Fibroblast of skin of left biceps (primary cell): ENCODE measurements around the gene TRABD2A.
"Not testable (repeated sequence)": the region's sequence is repeated elsewhere in the genome, so short reads cannot be mapped to it uniquely, and the experiment has no call there.

ENCODE experiments used
- DNase-seq, 2 experiments: peaks; one replicate each; pipeline ENCODE4 v3.0.0-alpha.2; 2013; ENCODE audit warnings: low read depth in 2 of 2

TRABD2A gene, protein sequence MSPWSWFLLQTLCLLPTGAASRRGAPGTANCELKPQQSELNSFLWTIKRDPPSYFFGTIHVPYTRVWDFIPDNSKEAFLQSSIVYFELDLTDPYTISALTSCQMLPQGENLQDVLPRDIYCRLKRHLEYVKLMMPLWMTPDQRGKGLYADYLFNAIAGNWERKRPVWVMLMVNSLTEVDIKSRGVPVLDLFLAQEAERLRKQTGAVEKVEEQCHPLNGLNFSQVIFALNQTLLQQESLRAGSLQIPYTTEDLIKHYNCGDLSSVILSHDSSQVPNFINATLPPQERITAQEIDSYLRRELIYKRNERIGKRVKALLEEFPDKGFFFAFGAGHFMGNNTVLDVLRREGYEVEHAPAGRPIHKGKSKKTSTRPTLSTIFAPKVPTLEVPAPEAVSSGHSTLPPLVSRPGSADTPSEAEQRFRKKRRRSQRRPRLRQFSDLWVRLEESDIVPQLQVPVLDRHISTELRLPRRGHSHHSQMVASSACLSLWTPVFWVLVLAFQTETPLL

DNA sequence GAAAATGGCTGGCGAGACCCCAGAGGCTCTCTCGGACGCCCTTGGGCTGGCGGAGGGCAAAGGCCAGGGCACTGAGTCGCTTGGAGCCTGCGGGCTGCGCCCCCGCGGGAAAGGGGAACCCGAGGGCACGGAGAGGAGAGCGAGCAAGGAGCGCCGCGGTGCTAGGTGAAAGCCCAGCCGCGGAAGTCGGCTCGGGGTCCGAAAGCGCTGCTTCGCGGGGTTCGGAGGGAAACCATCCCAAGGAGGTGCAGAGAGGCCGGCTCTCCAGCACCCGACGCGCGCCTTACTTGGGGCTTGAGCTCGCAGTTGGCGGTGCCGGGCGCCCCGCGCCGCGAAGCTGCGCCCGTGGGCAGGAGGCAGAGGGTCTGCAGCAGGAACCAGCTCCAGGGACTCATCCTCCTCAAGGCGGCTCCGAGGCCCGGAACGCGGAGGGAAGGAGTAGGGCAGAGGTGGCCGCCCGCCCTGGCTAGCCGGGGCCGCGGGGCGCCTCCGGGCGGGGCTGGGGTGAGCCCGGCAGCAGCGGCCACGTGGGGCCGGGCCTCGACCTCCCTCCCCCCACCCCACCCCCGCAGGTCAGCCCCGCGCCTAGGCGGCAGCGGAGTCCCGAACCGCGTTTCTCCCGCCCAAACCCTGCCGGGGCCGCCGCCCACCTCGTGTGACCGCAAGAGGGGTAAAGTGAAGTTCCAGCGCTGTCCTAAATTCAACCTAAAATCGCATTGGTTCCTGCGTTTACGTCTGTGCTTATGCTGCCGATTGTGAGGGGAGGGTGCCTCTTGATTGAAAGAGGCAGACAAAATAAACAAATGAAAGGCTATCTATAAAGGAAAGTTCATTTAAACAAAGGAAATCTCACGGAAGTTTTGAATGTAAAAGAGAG lies at the start of gene TRABD2A:
TSS of gene TRABD2A (minus strand) at position 440 of the 877 bp plus-strand sequence. CDS start at position 395, 45 bp downstream.
- DNase-seq: no peak

DNA sequence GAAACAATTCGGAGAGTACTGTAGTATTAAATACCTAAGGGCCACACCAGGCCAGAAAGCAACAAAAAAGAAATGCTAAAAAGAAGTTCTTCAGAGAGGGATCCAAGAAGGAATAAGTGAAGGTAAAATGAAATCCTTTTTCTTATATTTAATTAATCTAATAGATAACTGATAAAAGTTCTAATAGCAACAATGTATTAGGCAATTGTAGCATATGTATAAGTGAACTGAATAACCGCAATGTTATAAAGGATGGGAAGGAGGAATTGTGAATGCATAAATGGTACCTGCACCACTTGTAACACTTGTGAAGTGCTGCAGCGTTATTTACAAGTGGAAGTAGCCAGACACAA lies 46.4 kb upstream of the TRABD2A start:
- DNase-seq: no peak

DNA sequence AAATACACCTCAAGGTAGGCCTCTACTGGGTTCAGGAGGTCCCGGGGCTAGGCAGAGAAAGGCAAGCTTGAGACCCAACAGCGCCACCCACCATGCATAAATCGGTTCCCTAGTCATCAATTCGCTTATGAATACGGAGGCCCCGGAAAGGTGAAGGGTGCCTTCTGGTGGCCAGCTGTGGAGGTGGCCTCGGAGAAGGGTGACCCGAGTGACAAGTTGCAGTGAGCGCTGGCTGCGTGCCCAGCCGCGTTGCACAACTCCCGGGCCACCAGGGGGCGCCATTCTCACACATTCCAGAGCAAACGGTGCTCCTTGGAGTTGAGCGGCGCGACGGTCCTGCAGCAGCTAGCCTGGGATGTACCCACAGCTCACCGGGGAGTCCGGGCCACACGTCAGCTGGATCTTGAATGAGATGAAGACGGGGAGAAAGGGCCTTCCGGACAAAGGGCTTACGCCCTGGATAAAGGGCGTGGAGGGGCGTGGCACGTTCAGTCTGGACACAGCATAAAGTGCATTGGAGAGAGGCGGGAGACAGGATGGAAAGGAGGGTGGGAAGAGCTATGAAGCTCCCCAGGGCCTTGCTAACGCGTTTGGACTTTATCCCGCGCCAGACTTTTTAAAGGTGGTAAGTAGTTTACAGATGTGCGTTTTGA lies 45.0 kb upstream of the TRABD2A start:
- DNase-seq: peak; percentile 62 to 67

DNA sequence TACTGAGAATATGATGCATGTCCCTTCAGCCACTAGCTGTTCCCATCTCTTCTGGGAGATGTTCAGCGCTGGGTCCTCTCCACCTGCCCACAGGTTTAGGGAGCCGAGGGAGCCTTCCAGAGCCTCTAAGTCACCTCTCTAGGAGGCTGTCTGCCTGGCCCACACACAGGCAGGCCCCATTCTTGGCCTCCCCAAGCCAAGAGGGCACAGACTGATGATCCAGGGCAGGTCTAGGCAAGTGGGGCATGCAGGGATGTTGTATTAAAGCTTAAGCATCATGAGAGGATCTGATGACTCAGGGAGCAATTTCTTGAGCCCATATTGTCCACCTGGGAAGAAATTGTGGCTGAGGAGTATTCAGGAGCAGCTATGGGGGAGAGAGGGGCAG lies 44.4 kb upstream of the TRABD2A start:
- no peak for DNase-seq

DNA sequence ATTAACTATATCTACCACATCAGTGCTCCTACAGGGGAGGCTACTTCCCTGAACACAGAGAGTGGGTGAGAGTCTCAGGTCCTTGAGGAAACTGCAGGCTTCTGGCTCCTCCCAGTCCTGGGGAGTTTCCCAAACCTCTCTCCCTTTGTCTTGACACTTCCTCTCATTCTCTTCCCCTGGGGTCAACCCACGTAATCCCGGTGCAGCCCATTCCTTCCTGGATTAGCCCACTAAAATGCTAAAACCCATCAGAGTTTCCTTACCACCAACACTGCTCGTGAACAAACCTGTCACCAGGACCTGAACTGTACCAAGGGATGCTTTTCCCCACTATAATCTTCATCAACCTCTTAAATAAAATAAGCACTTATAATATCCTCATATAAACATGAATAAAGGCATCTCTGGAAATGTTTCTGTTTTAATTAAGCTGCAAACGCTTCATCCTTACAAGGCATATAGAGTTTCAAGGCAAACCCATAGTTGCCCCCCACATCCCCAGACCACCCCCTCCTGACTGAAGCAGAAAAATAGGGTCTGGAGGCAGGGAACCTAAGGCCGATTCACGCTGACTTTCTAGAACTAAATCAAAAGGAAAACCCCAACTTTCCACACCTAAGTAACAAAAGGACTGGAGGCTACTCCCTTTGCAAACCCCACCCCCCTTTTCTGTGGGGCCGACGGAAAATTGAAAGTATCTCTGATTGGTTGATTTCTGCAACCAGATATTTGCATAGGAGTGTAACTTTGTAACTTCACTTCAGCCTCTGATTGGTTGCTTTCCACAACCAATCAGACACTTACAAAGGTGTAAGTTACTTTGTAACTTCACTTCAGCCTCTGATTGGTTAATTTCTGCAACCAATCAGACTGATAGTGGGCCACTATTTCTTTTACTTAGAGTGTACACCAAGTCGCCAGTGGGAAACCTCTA lies 43.6 kb upstream of the TRABD2A start:
- no peak for DNase-seq

DNA sequence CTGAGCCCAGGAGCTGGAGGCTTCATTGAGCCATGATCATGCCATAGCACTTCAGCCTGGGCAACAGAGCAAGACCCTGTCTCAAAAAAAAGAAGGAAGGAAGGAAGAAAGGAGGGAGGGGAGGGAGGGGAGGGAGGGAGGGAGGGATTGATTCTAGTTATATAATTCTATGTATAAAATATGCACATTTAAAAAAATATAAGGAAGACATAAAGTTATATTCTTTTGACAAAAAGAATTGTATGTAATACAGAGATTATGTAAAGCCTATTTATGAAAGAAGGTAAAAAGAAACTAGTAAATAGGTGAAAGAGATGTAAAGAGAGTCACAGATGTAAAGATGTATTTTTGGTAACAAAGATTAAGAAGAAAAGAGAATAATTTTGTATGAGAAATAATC lies 42.1 kb upstream of the TRABD2A start:
- no peak for DNase-seq

DNA sequence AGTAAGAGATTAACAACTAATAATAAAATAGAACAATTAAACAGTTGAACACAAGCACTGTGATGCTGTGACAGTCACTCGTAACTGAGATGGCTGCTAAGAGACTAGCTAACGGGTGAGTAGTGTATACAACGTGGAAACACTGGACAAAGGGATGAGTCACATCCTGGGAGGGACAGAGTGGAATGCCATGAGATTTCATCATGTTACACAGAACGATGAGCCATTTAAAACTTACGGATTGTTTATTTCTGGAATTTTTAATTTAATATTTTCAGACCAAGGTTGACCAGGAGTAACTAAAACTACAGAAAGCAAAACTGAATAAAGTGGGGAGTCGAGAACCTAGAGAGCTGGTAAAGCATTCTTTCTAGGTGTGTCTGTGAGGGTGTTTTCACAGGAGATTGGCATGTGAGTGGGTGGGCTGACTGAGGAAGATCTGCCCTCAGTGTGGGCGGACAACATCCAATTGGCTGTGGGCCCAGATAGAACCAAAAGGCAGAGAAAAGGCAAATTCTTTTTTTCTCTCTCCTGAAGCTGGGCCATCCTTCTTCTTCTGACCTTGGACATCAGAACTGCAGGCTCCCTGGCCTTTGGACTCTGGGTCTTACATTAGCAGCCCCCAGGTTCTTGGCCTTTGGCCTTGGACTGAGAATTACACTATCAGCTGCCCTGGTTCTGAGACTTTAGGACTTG lies 39.1 kb upstream of the TRABD2A start:
- peak; percentile 93 for DNase-seq

DNA sequence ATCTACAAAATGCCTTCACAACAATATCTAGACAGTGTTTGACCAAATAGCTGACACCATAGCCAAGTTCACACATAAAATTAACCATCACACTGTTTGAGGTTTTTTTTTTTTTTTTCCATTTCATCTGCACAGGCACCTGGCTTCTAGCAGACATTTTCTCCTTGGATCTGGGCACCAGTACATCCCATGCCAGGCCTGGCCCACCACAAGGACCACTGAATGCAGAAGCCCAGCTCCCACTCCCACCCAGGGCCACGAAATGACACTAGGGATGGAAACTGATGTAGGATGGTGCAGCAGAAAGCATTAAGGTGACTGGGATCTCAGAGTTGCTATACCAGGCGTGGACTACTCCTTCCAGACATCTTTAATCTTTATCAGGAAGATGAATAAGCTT lies 37.5 kb upstream of the TRABD2A start:
- DNase-seq: no peak

DNA sequence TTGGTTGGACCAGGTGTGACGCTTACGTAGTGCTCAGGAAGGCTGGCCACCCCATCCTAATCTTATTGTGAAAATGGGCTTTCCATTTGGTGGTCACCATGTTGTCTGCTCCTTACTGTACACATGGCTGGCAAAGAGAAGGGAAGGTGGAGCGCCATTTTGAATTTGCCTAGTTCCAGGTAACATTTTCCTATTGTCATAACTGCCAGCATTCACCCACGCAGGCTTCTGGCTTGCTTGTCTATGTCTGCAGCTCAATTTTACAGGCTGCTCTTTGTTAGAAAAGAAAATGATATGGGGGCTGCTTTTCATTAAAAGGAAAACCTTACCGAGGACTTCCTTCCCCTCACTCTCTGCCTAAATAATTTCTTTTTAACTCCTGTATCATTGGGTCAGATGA lies 36.9 kb upstream of the TRABD2A start:
- not testable (repeated sequence) for DNase-seq

DNA sequence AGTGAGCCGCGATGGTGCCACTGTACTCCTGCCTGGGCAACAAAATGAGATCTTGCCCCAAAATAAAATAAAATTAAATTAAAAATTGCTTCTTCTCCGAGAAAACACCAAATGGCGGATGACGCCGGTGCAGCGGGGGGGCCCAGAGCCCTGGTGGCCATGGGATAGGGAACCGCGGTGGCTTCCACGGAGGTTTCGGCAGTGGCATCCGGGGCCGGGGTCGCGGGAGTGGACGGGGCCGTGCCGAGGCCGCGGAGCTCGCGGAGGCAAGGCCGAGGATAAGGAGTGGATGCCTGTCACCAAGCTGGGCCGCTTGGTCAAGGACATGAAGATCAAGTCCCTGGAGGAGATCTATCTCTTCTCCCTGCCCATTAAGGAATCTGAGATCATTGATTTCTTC lies 34.8 kb upstream of the TRABD2A start:
- DNase-seq: not testable (repeated sequence)

DNA sequence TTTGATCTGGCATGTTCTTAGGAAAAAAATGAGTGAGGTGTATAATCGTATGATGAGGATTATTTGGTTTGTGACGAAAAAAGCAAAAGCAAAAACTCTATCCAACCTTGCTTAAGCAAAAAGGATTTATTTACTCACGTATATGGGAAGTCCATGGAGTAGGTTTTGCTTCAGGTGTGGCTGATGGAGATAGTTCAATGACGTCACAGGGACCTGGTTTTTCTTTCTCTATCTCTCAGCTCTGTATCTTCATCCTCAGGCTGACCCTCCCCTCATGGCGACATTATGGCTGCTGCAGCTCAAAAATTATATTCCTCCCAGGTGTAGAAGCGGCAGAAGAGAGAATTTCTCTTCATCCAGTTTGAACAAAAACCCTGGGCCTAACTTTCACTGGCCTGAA lies 33.5 kb upstream of the TRABD2A start:
- no peak for DNase-seq

DNA sequence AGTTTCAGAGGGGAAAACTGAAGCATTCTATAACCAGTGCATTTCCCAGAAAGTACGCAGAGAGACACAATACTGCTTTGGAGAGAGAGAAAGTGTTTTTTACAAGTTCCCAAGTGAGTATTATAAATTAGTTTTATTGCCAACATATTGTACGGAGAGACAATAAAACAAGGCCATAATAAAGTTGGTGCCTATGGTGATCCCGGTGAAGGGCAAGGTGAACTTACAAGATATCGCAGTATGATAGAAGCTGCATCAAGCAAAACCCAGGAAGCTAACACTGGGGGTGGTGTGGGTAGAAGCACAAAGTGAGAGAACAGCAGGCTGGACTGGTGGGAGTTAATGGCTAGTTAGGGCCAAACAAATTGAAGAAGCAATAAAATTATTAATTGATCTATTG lies 32.1 kb upstream of the TRABD2A start:
- no peak for DNase-seq

DNA sequence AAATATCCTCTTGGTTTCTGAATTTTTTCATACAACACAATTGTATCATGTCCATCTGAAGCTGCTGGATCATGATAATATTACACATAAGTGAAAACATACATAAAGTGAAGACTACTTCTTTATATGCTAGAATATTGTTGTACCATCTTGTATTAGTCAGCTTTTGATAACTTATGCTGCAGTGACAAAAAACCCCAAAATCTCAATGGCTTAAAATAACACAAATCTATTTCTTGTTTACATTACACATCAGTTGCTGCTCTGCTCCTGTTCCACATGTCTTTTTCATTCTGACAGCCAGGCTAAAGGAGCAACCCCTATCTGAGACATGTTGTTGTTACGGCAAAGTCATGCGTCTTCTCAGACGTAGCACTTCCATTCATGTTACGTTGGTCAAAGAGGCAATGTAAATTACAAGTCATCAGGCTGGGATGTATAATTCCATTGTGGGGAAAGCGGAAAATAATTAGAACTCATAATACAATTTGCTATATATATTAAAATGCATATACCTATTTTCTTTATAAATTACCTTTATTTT lies 30.3 kb upstream of the TRABD2A start:
- DNase-seq: no peak

DNA sequence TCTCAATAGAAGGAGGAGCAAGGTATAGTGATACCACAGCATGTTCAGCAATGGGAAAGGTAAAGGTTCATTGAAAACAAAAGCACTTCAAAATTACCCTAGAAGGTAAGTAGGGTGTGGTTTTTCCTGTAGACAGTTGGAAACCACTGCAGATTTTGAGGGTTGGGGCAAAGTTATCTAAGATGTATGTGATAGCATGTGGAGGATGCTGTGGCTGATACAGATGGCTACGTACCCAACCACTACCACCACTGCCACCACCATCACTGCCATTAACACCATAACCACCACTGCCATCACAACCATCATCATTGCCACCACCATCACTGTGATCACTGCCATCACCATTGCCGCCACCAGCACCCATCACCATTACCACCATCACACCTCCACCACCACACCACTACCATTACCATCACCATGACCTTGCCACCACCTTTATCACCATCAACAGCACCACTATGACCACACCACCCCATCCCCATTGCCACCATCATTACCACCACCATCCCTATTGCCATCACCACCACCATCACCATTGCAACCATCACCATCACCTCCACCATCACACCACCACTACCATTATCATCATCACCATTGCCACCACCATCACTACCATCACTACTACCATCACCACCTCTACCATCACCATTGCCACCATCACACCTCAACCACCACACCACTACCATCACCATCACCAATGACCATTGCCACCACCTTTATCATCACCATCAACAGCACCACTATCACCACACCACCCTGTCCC lies 28.2 kb upstream of the TRABD2A start:
- DNase-seq: no peak

DNA sequence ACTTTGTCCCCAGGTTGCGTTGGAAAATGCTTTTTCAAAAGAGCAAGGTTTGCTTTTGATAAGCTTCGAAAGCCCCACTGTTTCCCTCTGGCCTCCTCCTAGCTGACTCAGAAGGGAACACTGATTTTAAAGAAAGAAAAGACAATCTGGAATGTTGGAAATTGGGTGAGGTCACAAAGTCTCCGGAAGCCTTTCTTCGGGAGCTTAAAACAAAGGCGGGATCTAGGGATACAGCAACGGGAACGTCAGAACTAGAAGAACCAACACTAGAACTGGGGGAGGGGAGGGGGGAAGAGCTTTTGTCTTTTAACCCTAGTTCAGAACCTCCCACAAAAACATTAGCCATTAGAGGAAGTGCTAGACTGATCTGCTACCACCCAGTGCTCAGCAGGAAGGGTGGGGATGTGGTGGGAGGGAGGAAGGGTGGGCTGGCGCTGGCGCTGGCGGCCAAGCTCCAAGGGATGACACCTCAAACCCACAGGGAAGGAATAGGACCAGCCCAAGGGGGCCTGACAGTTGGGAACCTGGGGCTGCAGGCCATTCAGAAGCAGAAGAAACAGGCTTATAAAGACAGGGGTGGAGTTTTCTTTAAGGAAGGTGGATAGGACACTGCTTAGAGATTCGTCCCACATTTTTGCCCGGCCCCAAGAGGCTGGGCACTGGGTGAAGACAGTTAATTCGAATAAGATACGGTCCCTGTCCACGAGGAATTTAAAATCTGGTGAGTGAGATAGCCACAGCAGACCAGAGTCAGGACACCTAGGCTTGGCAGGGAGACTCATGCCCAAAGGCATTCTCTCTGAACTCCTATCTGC lies 26.2 kb upstream of the TRABD2A start:
- DNase-seq: peak; percentile 66 to 68

DNA sequence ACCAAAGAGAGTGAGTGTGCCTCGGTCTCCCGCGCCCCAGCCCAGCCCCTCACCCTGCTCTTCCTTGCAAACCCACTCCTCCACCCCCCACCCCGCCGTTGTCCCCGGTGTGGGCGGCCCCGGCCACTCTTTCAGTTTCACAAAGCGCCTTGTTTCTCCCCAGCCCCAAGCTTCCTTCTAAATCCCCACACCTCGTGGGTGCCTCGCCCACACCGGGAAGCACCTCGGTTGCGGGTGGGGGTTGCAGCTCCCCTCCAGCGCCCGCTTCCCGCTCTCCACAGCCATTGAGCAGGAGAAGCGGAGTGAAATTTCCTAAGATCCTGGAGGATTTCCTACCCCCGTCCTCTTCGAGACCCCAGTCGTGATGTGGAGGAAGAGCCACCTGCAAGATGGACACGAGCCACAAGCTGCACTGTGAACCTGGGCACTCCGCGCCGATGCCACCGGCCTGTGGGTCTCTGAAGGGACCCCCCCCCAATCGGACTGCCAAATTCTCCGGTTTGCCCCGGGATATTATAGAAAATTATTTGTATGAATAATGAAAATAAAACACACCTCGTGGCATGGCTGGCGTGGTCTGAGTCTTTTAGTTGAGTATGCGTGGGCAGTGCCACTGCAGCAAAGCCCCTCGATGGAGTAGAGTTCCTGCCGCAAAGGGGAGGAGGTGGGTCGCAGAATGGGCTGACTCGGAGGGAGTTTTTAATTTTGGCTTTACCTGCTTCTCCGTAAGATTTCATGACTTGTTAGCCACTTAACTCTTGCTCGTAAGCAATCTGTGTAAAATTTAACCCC lies 25.4 kb upstream of the TRABD2A start:
- no peak for DNase-seq

DNA sequence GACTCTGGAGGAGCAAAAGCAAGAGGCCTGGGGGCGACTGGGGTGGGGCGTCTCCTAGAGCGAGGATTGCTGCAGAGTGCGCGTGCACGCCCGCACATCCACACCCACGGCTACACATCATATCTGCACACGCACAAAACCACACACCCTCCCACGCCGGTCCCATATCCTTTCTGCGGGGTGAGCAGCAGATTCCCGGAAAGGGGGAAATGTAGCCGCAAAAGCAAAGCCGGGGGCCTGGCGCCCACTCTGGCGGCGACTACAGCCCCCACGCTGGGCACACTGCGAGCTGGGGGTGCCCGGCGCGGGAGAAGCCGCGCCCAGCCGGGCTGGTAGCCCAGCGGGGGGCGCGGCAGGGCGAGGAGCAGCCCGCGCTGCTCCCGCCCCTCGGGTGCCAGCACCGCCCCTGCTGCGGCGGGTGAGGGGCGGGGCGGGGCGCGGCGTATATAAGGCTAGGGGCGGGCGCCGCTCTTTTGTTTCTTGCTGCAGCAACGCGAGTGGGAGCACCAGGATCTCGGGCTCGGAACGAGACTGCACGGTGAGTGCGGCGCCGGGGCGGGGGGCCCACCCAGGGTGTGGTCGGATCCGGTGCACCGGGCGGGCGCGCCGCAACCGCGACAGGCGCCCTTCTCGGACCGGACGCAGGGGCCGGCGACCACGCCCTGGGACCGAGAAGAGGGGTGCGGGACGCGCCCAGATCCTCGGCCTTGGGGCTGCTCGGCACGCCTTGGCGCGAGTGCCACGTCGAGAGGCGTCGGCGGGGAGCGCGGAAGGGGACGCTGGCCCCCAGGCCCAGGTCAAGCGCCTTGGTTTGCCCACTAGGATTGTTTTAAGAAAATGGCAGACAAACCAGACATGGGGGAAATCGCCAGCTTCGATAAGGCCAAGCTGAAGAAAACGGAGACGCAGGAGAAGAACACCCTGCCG lies 24.6 kb upstream of the TRABD2A start, which contains the start of gene TMSB10:
TSS of gene TMSB10 (plus strand) at position 476 of the 927 bp plus-strand sequence.
- DNase-seq: peak; percentile 74
